Breast epithelium (tissue), 3 donors: Measurements from ENCODE around the gene CUL4A.

Experiments
- POLR2AphosphoS5 ChIP-seq, 3 donors: sonication (generic); formaldehyde crosslinking; IDR thresholded peaks; one replicate each; pipeline ENCODE4 v1.6.1; 2017; ENCODE audit warnings: antibody characterized with exemption in 3 of 3
- TF ChIP-seq, protein P1 (sequence below), 3 donors: fragments of 450-650 bp; IDR thresholded peaks; one replicate each; pipeline ENCODE4 v1.5.1; 2016 to 2017; ENCODE audit warnings: antibody characterized with exemption in 3 of 3, mild to moderate bottlenecking in 3 of 3, moderate library complexity in 3 of 3

DNA sequence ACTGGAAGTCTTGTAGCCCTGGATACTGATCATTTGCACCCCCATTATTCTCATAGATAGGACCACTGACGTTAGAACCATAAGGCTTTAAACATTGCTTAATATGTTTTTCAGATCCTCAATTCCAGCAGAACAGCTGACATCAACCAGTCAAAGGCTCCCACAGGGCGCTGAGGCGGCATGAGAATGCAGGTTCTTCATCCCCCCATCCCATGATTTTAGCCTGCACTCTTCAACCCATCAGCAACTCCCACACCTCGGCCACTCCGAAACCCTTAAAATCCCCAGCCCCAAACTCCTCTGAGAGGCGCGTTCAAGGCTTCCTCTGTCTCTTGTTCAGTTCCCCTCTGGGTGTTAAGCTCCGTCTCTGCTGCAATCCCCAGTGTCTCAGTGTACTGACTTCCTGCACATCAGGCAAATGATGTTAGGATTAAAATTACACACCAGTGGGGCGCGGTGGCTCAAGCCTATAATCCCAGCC lies 63.3 kb downstream of the CUL4A start:
- TF ChIP-seq, protein P1, sequence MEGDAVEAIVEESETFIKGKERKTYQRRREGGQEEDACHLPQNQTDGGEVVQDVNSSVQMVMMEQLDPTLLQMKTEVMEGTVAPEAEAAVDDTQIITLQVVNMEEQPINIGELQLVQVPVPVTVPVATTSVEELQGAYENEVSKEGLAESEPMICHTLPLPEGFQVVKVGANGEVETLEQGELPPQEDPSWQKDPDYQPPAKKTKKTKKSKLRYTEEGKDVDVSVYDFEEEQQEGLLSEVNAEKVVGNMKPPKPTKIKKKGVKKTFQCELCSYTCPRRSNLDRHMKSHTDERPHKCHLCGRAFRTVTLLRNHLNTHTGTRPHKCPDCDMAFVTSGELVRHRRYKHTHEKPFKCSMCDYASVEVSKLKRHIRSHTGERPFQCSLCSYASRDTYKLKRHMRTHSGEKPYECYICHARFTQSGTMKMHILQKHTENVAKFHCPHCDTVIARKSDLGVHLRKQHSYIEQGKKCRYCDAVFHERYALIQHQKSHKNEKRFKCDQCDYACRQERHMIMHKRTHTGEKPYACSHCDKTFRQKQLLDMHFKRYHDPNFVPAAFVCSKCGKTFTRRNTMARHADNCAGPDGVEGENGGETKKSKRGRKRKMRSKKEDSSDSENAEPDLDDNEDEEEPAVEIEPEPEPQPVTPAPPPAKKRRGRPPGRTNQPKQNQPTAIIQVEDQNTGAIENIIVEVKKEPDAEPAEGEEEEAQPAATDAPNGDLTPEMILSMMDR (IDR thresholded peaks at IDR 0.05): no peak
- no peak for TF ChIP-seq POLR2AphosphoS5 (IDR thresholded peaks at IDR 0.05)
